ENCODE measurements around the gene CDKN2B-AS1. TPM values are rescaled to one million over a fixed set of nuclear protein-coding genes. Genes with fewer than 3 reads are reported as not detected.

CDKN2B-AS1 gene
- total RNA-seq, 1 donor from 2014 or later, result not detected

DNA sequence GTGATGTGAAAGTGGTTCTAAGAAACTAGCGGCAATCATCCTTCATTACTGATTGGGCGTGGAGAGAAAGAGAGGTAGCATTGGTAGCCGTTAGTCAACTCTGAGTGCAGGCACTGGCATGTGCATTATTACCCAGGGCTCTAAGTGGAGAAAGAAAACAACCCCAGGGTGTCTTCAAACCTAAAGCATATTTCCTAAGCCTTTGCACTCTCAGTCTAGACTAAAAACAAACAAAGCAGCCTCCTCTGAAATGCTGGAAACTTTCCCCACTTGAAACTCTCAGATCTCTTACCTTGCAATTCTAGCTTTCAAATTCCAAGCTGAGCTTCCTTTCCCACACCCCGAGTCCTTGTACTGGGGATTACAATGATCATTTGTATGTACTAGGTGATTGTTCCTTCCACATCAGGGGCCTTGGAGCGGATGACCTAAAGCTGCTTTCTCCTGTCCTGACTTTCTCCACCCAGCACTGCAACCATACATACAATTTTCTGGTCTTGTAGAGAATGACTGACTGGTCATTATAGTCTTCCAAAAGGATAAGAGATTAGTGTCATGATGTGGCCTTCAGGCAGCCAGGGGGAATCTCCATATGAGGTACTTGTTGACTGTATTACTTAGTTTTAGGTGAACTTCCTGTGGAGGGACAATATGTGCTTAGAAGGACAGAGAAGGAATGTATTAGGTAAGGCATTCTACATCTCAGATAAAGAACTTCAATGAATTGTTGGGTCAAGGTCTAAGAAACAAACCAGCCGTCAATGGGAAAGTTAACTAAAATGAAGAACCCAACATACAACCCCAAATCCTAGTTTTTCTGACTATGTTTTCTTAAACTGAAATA lies 112.8 kb downstream of the CDKN2B-AS1 start:
- no peaks in the 10 kb centered on the region for H3K27me3 ChIP-seq
- peaks cover 0 to 14% of the 10 kb centered on the region in 2 donors for H3K4me1 ChIP-seq
- intact Hi-C loops (cut with DNase I), result no loop called here
- TF ChIP-seq, protein P1, sequence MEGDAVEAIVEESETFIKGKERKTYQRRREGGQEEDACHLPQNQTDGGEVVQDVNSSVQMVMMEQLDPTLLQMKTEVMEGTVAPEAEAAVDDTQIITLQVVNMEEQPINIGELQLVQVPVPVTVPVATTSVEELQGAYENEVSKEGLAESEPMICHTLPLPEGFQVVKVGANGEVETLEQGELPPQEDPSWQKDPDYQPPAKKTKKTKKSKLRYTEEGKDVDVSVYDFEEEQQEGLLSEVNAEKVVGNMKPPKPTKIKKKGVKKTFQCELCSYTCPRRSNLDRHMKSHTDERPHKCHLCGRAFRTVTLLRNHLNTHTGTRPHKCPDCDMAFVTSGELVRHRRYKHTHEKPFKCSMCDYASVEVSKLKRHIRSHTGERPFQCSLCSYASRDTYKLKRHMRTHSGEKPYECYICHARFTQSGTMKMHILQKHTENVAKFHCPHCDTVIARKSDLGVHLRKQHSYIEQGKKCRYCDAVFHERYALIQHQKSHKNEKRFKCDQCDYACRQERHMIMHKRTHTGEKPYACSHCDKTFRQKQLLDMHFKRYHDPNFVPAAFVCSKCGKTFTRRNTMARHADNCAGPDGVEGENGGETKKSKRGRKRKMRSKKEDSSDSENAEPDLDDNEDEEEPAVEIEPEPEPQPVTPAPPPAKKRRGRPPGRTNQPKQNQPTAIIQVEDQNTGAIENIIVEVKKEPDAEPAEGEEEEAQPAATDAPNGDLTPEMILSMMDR (IDR thresholded peaks at IDR 0.05), result no peak
- no peaks in the 10 kb centered on the region for H3K9me3 ChIP-seq
- H3K36me3 ChIP-seq, result no peaks in the 10 kb centered on the region
- no peak overlapping the region for H3K27ac ChIP-seq
- no peak for DNase-seq (ENCODE audit: low spot score in 2 of 2)
- no peak overlapping the region for H3K4me3 ChIP-seq

DNA sequence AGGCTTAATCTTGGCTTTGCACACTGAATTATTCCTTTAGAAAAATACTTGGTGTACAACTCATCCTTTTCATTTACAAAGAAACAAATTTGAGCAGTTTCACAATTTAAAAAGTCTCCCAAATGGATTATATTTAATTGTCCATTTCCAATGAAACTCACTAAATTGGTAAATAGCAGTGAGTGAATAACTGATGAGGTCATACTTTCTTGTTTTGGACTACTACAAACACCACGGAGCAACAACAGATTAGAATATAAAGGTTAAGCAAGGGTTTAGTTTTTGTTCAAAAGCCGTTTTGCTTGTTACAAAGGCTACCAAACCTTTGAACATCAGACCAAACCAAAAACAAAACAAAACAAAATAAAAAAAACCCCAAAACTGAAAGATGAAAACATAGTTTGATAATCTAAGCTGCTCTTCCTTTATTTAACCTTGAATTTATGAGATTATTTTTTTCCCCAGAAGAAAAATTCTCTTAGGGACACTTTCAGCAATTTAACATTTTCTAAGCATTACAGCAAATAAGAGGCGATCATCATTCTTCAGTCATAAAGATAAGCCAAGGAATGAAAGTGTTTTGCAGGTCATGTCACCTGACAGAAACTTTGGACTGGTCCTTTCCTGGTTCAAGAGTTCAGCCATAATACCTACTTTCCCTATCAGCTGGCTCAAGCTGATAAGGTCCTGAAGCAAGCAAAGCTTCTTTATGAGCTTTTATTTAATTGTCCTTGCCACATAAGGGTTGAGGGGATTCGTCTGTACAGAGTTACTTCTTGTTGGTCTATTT lies 114.2 kb downstream of the CDKN2B-AS1 start:
- TF ChIP-seq, protein P1 (IDR thresholded peaks at IDR 0.05), result no peak
- H3K4me1 ChIP-seq, result peaks cover 0 to 11% of the 10 kb centered on the region in 2 donors
- H3K9me3 ChIP-seq, result no peaks in the 10 kb centered on the region
- no peaks in the 10 kb centered on the region for H3K36me3 ChIP-seq
- no peaks in the 10 kb centered on the region for H3K27me3 ChIP-seq
- DNase-seq (ENCODE audit: low spot score in 2 of 2), result no peak
- H3K27ac ChIP-seq, result no peak overlapping the region
- H3K4me3 ChIP-seq, result no peak overlapping the region
- intact Hi-C loops (cut with DNase I), result no loop called here

DNA sequence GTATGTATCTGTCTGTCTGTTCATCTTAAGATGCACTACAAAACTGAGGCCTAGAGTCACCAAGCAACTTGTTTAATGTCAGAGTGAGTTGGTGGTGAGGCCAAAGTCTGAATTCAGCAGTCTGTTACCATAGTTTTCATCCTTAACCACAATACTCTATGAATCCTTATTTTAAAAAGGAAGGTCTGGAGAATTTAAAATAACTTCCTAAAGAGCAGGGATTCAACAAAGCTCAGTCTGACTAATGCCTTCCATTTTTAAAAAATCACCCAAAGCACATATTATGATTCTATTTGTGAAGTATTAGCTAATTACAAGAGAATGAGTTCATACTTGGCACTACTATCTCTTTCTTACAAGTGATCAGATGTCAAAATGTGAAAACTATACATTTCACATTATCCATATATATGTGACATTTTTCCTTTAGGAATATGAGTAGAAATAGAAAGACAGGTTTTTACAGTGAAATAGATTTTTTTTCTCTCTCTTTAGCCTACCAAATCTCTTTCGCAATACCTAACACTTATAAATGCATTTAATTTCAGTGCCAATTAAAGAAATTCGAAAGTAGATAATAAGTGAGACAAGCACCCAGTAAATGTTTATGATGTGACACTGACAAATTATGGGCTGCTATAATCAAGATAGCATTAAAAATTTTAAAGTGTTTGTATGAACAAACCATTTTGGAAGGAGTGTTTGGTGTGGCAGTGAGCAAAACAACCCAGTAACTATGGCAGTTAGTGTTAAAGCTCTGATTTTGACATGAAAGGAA lies 116.8 kb downstream of the CDKN2B-AS1 start:
- intact Hi-C loops (cut with DNase I), result no loop called here

DNA sequence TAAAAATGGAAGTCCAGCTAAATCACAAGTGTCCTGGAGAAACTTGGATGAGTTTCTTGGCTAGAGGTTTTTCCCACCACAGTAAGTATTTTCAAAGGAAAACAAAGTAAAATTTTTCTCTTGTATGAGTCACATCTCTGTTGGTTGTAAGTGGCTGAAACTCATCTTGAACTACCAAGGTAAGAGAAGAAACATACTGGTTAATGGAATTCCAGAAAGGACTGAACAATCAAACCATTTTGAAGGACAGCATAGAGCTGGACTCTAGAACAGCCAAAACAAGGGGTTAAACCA lies 117.3 kb downstream of the CDKN2B-AS1 start:
- no peak overlapping the region for H3K27ac ChIP-seq
- H3K27me3 ChIP-seq, result no peaks in the 10 kb centered on the region
- H3K4me3 ChIP-seq, result no peak overlapping the region
- intact Hi-C loops (cut with DNase I), result no loop called here
- H3K4me1 ChIP-seq, result peaks cover 0 to 6% of the 10 kb centered on the region in 2 donors
- no peaks in the 10 kb centered on the region for H3K9me3 ChIP-seq
- no peak for DNase-seq (ENCODE audit: low spot score in 2 of 2)
- TF ChIP-seq, protein P1 (IDR thresholded peaks at IDR 0.05), result no peak
- no peaks in the 10 kb centered on the region for H3K36me3 ChIP-seq

More for the DNA sequence above, 116.8 kb downstream of the CDKN2B-AS1 start:
- no peak for DNase-seq (ENCODE audit: low spot score in 2 of 2)
- TF ChIP-seq, protein P1 (IDR thresholded peaks at IDR 0.05), result no peak
- Histone ChIP-seq H3K36me3 (no peaks in the 10 kb centered on the region), H3K27ac (peak overlapping the region in 1 of 2 donors; percentile 26), H3K27me3 (no peaks in the 10 kb centered on the region), H3K4me3 (no peak overlapping the region), H3K4me1 (peaks cover 0 to 6% of the 10 kb centered on the region in 2 donors), H3K9me3 (no peaks in the 10 kb centered on the region)
